PC-9 (cell line): ENCODE measurements around the gene IP6K1. TPM values are rescaled to one million over a fixed set of nuclear protein-coding genes. Genes with fewer than 3 reads are reported as not detected.

Source experiments
- BruUV-seq: library from RNA; stranded (reverse); fragments of 400-500 nt; replicated peaks from 2 replicates; lab custom pipeline; 2021; lab: Mats Ljungman, UMichigan
- CTCF ChIA-PET: fragments of 300-600 bp; sonication (Branson Sonifier 250); formaldehyde crosslinking; loops from one replicate; lab custom pipeline; 2022; ENCODE audit warnings: antibody characterized with exemption; lab: Charles Lee
- POLR2A ChIA-PET: fragments of 300-600 bp; sonication (Branson Sonifier 250); formaldehyde crosslinking; loops from one replicate; lab custom pipeline; 2022; ENCODE audit warnings: antibody characterized with exemption; ENCODE audit not compliant: unreplicated experiment; lab: Charles Lee
- DNase-seq, 2 experiments: peaks; one replicate each; pipeline versions ENCODE4 v3.0.0 to v3.0.0-alpha.2; 2015 to 2022; ENCODE audit warnings: mixed read lengths in 1 of 2
- H2AFZ ChIP-seq: fragments of 200-600 bp; sonication (generic); 2 replicates; pipeline ENCODE4 v1.8.1; 2017; ENCODE audit warnings: antibody characterized with exemption
- H3F3A ChIP-seq: fragments of 200-600 bp; sonication (generic); 2 replicates; pipeline ENCODE4 v1.8.1; 2017; ENCODE audit warnings: antibody characterized with exemption, mild to moderate bottlenecking, low read depth; ENCODE audit not compliant: insufficient read depth
- H3K27ac ChIP-seq: fragments of 200-600 bp; sonication (generic); 2 replicates; pipeline ENCODE4 v1.6.1; 2016; ENCODE audit warnings: mixed run types
- H3K27me3 ChIP-seq: fragments of 200-600 bp; sonication (generic); 2 replicates; pipeline ENCODE4 v1.6.1; 2016; ENCODE audit warnings: low read depth, mixed run types; ENCODE audit not compliant: insufficient read depth
- H3K36me3 ChIP-seq: fragments of 200-600 bp; sonication (generic); 2 replicates; pipeline ENCODE4 v1.6.1; 2016; ENCODE audit warnings: low read depth, mixed run types
- H3K4me1 ChIP-seq: fragments of 200-600 bp; sonication (generic); replicated peaks from 2 replicates; pipeline ENCODE4 v1.6.1; 2016; ENCODE audit warnings: mixed run types; ENCODE audit not compliant: insufficient read depth
- H3K4me2 ChIP-seq: fragments of 200-600 bp; sonication (generic); 2 replicates; pipeline ENCODE4 v1.6.1; 2017; ENCODE audit warnings: mixed run types
- H3K4me3 ChIP-seq: fragments of 200-600 bp; sonication (generic); 2 replicates; pipeline ENCODE4 v1.6.1; 2016; ENCODE audit warnings: mixed run types
- H3K79me2 ChIP-seq: fragments of 200-600 bp; sonication (generic); 2 replicates; pipeline ENCODE4 v1.6.1; 2017; ENCODE audit warnings: low read depth, mixed run types
- H3K9me2 ChIP-seq: fragments of 200-600 bp; sonication (generic); 2 replicates; pipeline ENCODE4 v1.8.1; 2017; ENCODE audit warnings: mild to moderate bottlenecking; ENCODE audit not compliant: insufficient read depth
- H3K9me3 ChIP-seq: fragments of 200-600 bp; sonication (generic); 2 replicates; pipeline ENCODE4 v1.8.1; 2016; ENCODE audit warnings: low read depth; ENCODE audit not compliant: insufficient read depth
- H4K20me1 ChIP-seq: fragments of 200-600 bp; sonication (generic); 2 replicates; pipeline ENCODE4 v1.8.1; 2017; ENCODE audit not compliant: insufficient read depth
- CTCF ChIP-seq: fragments of 200-600 bp; sonication (generic); conservative IDR thresholded peaks from 2 replicates; pipeline ENCODE4 v1.6.1; 2017; ENCODE audit warnings: mixed run types, antibody characterized with exemption, mild to moderate bottlenecking, moderate library complexity
- EZH2 ChIP-seq: fragments of 200-600 bp; sonication (generic); IDR thresholded peaks from 2 replicates; pipeline ENCODE4 v1.8.0; 2017; ENCODE audit warnings: antibody characterized with exemption, low read depth
- intact Hi-C: fragments of 100-400 bp; cut with micrococcal nuclease; formaldehyde crosslinking; loops from one replicate; pipeline ENCODE4 v1.10.0; 2022; ENCODE audit not compliant: unreplicated experiment
- total RNA-seq: library from RNA; stranded (reverse); gene quantifications from 2 replicates; pipeline ENCODE4 v1.2.3, GENCODE V29; 2021

The IP6K1 gene
- total RNA-seq, 1 experiment from 2014 or later, result 32.9 TPM

DNA sequence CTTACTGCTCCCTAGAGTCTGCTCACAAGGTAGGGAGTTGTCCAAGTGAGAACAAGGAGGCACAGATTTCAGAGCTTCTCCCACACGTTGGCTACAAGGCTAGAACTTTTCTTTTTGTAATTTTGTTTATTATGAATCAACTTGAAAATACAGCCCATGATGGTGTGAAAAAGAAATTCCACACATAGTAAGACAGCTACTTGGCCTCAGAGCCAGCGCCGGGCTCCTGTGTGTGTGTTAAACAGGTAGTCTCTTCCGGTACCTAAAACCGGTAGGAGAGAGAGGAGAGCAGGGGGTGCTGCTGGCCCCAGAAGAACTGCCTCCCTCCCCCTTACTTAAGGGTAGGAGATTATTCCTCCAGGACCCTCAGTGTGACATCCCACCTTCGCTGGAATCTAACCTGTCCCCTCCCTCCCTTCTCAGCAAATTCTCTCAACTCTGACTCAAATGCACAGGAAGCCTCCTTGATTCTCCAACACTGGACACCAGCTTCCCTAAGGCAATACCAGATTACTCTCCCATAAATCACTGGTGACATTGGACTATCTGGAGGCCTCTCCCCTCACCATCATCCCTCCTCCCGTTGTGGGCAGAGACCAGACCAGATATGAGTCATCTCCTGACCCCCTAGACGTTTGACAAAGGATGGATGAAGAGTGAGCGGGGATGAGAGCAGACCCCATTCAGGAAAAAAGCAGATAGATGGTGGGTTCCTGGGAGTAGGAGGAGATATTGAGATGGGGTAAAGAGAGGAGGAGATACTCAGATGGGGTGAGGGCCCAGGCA, 4.5 kb upstream of the IP6K1 start:
- no peaks in the 10 kb centered on the region for H3K9me2 ChIP-seq
- no peaks in the 10 kb centered on the region for H3K9me3 ChIP-seq
- H3K36me3 ChIP-seq, result no peaks in the 10 kb centered on the region
- intact Hi-C loops, result no loop called here
- BruUV-seq, result no TSS peak
- no peaks in the 10 kb centered on the region for H4K20me1 ChIP-seq
- peaks cover 7% of the 10 kb centered on the region; the same call in 1 of the 2 replicates for H3K4me1 ChIP-seq
- H3K79me2 ChIP-seq, result peaks cover 4% of the 10 kb centered on the region
- TF ChIP-seq CTCF (no peak), EZH2 (no peak)
- POLR2A ChIA-PET, result no interaction called here
- no peak overlapping the region for H3K4me3 ChIP-seq
- no peaks in the 10 kb centered on the region for H3F3A ChIP-seq
- CTCF ChIA-PET, result no interaction called here
- H2AFZ ChIP-seq, result no peak overlapping the region
- DNase-seq, result no peak
- no peak overlapping the region for H3K4me2 ChIP-seq
- no peaks in the 10 kb centered on the region for H3K27me3 ChIP-seq
- no peak overlapping the region for H3K27ac ChIP-seq

DNA sequence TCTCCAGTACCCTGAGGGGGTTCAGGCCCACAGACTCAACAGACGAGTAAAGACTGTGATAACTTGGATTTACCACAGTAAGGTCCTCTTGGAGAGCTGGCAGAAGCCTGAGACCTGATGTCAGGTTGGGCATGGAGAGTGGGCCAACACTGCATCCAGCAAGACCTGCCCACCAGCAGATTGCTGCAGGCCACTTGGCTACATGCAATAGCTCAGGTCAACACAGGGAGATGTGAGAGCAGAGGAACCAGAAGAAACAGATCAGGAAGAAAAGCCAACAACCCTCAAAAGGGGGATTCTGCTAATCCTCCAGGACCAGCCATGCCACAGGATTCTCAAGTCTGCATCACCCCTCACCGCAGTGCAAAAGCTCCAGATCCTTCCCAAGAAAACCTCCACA, 1.7 kb upstream of the IP6K1 start:
- BruUV-seq, result no TSS peak
- TF ChIP-seq EZH2, result no peak
- TF ChIP-seq CTCF, result no peak
- POLR2A ChIA-PET, result interaction anchor here (0.5 to 0.7 kb wide), 2 partner anchors 14 to 196 kb away, joined by 3 to 4 read pairs; no protein-coding TSS in a partner anchor
- Histone ChIP-seq H3K79me2 (peaks cover 29% of the 10 kb centered on the region), H2AFZ (no peak overlapping the region), H3F3A (no peaks in the 10 kb centered on the region), H3K9me2 (no peaks in the 10 kb centered on the region), H4K20me1 (no peaks in the 10 kb centered on the region), H3K27me3 (no peaks in the 10 kb centered on the region), H3K27ac (no peak overlapping the region), H3K4me2 (no peak overlapping the region), H3K36me3 (no peaks in the 10 kb centered on the region), H3K4me3 (no peak overlapping the region), H3K4me1 (peaks cover 13% of the 10 kb centered on the region; the same call in 1 of the 2 replicates), H3K9me3 (no peaks in the 10 kb centered on the region)
- CTCF ChIA-PET, result no interaction called here
- intact Hi-C loops, result loop anchor here (5.0 kb wide), 1 partner anchor 114 kb away; the partner anchor contains the start of gene MST1R
- DNase-seq, result no peak

- no peak for DNase-seq
- BruUV-seq, result no TSS peak
- Histone ChIP-seq H3K79me2 (peaks cover 30% of the 10 kb centered on the region), H3K36me3 (no peaks in the 10 kb centered on the region), H4K20me1 (no peaks in the 10 kb centered on the region), H3K4me3 (no peak overlapping the region), H3F3A (no peaks in the 10 kb centered on the region), H2AFZ (no peak overlapping the region), H3K27me3 (no peaks in the 10 kb centered on the region), H3K4me2 (no peak overlapping the region), H3K4me1 (peaks cover 13% of the 10 kb centered on the region; the same call in 1 of the 2 replicates), H3K9me3 (no peaks in the 10 kb centered on the region), H3K27ac (no peak overlapping the region), H3K9me2 (no peaks in the 10 kb centered on the region)
- intact Hi-C loops, result loop anchor here (5.0 kb wide), 1 partner anchor 115 kb away; the partner anchor contains the start of gene MST1R
- TF ChIP-seq EZH2 (no peak), CTCF (no peak)
- CTCF ChIA-PET, result no interaction called here
- POLR2A ChIA-PET, result interaction anchor here (0.5 to 0.7 kb wide), 2 partner anchors 16 to 196 kb away, joined by 3 read pairs; partner anchors contain the start of gene INKA1
Observed at GRCh38 chr3:49787536-49787935, 1.2 kb upstream of the IP6K1 start.
